Ishikawa (cell line): ENCODE results near the gene EXOC3.

Source experiments
- CEBPB ChIP-seq: IDR thresholded peaks from 2 replicates; pipeline ENCODE4 v1.6.1; 2012
- CREB1 ChIP-seq: IDR thresholded peaks from 2 replicates; pipeline ENCODE4 v1.6.1; 2012; ENCODE audit warnings: low read depth
- EGR1 ChIP-seq: IDR thresholded peaks from 2 replicates; pipeline ENCODE4 v1.6.1; 2012
- EP300 ChIP-seq: IDR thresholded peaks from 2 replicates; pipeline ENCODE4 v1.6.1; 2012; ENCODE audit warnings: borderline replicate concordance
- FOXM1 ChIP-seq: IDR thresholded peaks from 2 replicates; pipeline ENCODE4 v1.6.1; 2012; ENCODE audit warnings: low read depth, borderline replicate concordance
- RAD21 ChIP-seq: IDR thresholded peaks from 2 replicates; pipeline ENCODE4 v1.6.1; 2012; ENCODE audit warnings: low read depth
- TAF1 ChIP-seq: IDR thresholded peaks from 2 replicates; pipeline ENCODE4 v1.6.1; 2012; ENCODE audit warnings: low read depth, mild to moderate bottlenecking
- TEAD4 ChIP-seq: IDR thresholded peaks from 2 replicates; pipeline ENCODE4 v1.6.1; 2012
- YY1 ChIP-seq: IDR thresholded peaks from 2 replicates; pipeline ENCODE4 v1.6.1; 2012; ENCODE audit warnings: low read depth
- ZBTB7A ChIP-seq: IDR thresholded peaks from 2 replicates; pipeline ENCODE4 v1.6.1; 2012; ENCODE audit warnings: low read depth
- TF ChIP-seq, protein P1 (sequence below): IDR thresholded peaks from 2 replicates; pipeline ENCODE4 v1.6.1; 2012; ENCODE audit warnings: low read depth, mild to moderate bottlenecking
- TF ChIP-seq, protein P2 (sequence below): IDR thresholded peaks from 2 replicates; pipeline ENCODE4 v1.6.1; 2012
- TF ChIP-seq, protein P3 (sequence below): IDR thresholded peaks from 2 replicates; pipeline ENCODE4 v1.6.1; 2012

GRCh38 chr5:405421-405820 lies 37.6 kb upstream of the EXOC3 start:
- TF ChIP-seq EGR1 (no peak), CEBPB (no peak), CREB1 (no peak), RAD21 (no peak), FOXM1 (no peak), YY1 (no peak), TAF1 (no peak), EP300 (no peak), TEAD4 (no peak), ZBTB7A (no peak)
- TF ChIP-seq, protein P1, sequence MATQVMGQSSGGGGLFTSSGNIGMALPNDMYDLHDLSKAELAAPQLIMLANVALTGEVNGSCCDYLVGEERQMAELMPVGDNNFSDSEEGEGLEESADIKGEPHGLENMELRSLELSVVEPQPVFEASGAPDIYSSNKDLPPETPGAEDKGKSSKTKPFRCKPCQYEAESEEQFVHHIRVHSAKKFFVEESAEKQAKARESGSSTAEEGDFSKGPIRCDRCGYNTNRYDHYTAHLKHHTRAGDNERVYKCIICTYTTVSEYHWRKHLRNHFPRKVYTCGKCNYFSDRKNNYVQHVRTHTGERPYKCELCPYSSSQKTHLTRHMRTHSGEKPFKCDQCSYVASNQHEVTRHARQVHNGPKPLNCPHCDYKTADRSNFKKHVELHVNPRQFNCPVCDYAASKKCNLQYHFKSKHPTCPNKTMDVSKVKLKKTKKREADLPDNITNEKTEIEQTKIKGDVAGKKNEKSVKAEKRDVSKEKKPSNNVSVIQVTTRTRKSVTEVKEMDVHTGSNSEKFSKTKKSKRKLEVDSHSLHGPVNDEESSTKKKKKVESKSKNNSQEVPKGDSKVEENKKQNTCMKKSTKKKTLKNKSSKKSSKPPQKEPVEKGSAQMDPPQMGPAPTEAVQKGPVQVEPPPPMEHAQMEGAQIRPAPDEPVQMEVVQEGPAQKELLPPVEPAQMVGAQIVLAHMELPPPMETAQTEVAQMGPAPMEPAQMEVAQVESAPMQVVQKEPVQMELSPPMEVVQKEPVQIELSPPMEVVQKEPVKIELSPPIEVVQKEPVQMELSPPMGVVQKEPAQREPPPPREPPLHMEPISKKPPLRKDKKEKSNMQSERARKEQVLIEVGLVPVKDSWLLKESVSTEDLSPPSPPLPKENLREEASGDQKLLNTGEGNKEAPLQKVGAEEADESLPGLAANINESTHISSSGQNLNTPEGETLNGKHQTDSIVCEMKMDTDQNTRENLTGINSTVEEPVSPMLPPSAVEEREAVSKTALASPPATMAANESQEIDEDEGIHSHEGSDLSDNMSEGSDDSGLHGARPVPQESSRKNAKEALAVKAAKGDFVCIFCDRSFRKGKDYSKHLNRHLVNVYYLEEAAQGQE = no peak
- TF ChIP-seq, protein P2, sequence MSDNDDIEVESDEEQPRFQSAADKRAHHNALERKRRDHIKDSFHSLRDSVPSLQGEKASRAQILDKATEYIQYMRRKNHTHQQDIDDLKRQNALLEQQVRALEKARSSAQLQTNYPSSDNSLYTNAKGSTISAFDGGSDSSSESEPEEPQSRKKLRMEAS = no peak
- TF ChIP-seq, protein P3, sequence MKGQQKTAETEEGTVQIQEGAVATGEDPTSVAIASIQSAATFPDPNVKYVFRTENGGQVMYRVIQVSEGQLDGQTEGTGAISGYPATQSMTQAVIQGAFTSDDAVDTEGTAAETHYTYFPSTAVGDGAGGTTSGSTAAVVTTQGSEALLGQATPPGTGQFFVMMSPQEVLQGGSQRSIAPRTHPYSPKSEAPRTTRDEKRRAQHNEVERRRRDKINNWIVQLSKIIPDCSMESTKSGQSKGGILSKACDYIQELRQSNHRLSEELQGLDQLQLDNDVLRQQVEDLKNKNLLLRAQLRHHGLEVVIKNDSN = no peak
